ENCODE results near the gene TESK2.

Gene TESK2

DNA sequence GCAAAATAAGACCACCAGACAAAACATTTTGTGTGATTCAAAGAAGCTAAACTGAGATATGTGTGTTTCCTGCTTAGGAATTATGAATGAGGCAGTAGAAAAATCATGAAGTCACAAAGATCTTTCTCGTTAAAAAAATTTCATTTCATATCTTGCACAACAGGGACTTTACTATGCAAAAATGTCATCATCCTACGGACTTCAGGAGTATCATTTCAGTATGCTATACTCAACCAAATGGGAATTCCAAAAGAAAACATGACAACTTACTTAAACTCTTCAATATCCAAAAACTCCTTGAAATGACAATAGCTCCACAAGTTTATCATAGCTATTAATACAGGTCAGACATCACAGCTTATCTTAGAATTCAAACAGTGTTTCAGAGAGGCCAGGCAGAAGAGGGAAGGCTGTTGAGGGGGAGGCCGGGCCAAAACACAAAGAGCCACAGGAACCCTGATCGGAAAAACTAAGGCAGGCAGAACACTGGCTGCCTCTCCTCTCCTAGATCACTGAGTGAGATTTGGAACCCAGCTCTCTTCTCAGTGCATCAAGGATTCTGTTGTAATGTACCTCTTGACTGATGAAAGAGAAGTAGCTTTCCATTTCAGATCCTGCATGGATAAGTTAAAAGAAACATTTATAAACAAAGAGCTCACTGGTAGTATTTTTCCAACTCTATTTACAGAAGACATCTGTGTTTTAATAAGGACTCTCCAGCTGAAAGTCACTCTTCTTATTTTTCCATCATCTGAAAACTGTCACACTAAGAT is 66.9 kb downstream of the TESK2 start:
- TF ChIP-seq, protein P1, sequence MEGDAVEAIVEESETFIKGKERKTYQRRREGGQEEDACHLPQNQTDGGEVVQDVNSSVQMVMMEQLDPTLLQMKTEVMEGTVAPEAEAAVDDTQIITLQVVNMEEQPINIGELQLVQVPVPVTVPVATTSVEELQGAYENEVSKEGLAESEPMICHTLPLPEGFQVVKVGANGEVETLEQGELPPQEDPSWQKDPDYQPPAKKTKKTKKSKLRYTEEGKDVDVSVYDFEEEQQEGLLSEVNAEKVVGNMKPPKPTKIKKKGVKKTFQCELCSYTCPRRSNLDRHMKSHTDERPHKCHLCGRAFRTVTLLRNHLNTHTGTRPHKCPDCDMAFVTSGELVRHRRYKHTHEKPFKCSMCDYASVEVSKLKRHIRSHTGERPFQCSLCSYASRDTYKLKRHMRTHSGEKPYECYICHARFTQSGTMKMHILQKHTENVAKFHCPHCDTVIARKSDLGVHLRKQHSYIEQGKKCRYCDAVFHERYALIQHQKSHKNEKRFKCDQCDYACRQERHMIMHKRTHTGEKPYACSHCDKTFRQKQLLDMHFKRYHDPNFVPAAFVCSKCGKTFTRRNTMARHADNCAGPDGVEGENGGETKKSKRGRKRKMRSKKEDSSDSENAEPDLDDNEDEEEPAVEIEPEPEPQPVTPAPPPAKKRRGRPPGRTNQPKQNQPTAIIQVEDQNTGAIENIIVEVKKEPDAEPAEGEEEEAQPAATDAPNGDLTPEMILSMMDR (IDR thresholded peaks at IDR 0.05; ENCODE audit: low read length, missing control alignments): no peak
- H3K4me3 ChIP-seq (replicated peaks; ENCODE audit: low read depth, low read length): no peak overlapping the region
- no peak for DNase-seq (ENCODE audit: low read depth)

DNA sequence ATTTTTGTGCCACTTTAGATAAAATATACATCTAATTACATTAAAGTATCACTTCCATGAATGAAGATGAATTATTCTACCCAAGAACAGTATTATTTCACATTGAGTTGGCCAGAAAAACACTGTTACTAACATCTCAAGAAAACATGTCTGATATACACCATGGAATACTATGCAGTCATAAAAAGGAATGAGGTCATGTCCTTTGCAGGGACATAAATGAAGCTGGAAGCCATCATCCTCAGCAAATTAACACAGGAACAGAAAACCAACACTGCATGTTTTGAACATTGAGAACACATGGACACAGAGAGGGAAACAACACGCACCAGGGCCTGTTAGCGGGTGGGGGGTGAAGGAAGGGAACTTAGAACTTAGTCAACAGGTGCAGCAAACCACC is 69.0 kb downstream of the TESK2 start:
- TF ChIP-seq, protein P1 (IDR thresholded peaks at IDR 0.05; ENCODE audit: low read length, missing control alignments): no peak
- no peak for DNase-seq (ENCODE audit: low read depth)
- no peak overlapping the region for H3K4me3 ChIP-seq (replicated peaks; ENCODE audit: low read depth, low read length)

DNA sequence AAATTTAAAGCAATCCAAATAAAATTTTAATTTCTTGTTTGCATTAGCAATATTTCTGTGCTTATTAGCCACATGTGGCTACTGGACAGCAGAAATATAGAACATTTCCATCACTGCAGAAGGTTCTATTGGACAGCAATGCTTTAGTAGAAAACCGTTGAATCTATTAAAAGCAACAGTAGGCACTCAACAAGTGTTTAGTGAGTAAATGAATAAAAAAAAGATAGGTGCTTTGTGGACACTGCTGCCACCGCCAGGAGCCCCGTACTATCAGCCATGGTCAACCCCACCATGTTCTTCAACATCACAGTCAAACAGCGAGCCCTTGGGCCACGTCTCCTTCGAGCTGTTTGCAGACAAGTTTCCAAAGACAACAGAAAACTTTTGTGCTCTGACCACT is 76.2 kb downstream of the TESK2 start:
- DNase-seq (ENCODE audit: low read depth): no peak
- TF ChIP-seq, protein P1 (IDR thresholded peaks at IDR 0.05; ENCODE audit: low read length, missing control alignments): no peak
- H3K4me3 ChIP-seq (replicated peaks; ENCODE audit: low read depth, low read length): no peak overlapping the region

DNA sequence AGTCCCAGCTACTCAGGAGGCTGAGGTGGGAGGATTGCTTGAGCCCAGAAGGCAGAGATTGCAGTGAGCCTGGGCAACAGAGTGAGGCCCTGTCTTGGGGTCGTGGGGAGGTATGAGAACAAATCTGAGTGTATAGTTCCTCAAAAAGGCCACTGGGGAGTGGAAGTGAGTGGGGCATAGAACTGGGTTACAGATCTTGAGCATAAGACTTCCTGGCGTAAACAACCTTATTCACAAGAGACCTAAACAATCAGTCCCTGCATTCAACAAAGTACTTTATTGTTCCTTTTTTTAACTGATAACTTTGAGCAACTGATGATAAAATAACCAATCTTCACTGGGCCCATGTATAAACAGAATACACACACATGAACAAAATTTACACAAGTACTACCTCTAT is 78.1 kb downstream of the TESK2 start:
- DNase-seq (ENCODE audit: low read depth): no peak
- H3K4me3 ChIP-seq (replicated peaks; ENCODE audit: low read depth, low read length): no peak overlapping the region
- TF ChIP-seq, protein P1 (IDR thresholded peaks at IDR 0.05; ENCODE audit: low read length, missing control alignments): no peak

DNA sequence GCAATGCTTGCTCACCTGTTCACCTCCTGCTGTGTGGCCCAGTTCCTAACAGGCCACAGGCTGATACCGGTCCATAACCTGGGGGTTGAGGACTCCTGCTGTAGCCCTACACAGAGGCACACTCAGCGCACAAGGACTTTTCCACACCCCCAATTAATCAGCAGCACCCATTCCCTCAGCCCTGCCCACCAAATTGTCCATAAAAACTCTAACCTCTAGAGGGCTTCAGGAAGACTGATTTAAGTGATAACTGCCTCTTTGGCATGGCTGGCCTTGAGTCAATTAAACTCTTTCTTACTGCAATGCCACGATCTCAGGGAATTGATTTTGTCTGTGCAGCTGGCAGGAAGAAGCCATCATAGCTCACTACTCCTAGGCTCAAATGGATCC is 79.5 kb downstream of the TESK2 start:
- DNase-seq (ENCODE audit: low read depth): no peak
- TF ChIP-seq, protein P1 (IDR thresholded peaks at IDR 0.05; ENCODE audit: low read length, missing control alignments): no peak
- no peak overlapping the region for H3K4me3 ChIP-seq (replicated peaks; ENCODE audit: low read depth, low read length)

DNA sequence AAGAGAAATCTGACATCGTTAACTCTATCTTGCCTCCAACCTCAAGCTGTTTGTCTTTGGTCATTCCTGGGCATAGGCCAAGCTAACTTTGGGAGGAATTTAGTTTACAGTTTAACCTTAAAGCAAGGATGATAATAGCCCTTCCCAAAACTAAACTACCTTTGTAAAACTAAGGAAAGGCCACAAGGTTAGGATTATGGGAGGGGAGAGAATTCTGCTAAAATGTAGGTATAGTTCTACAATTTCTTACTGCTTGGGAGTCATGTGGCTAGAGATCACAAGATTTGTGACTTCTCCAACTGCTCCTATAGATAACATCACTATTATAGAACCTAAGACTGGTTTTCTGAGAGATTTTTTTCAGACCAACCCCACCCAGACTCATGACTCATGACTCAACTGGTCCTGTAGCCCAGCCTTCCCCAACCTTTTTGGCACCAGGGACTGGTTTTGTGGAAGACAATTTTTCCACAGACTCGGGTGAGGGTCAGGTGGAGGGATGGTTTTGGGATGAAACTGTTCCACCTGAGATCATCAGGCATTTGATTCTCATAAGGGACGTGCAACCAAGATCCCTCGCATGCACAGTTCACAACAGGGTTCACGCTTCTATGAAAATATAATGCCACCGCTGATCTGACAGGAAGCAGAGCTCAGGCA is 80.0 kb downstream of the TESK2 start:
- DNase-seq (ENCODE audit: low read depth): no peak
- no peak overlapping the region for H3K4me3 ChIP-seq (replicated peaks; ENCODE audit: low read depth, low read length)
- TF ChIP-seq, protein P1 (IDR thresholded peaks at IDR 0.05; ENCODE audit: low read length, missing control alignments): no peak

Measured in fibroblast of pulmonary artery (primary cell).